Fibroblast of villous mesenchyme (primary cell): ENCODE measurements around the gene ATG4D. TPM values are rescaled to one million over a fixed set of nuclear protein-coding genes. Genes with fewer than 3 reads are reported as not detected.

Source experiments
- DNase-seq: peaks from one replicate; pipeline ENCODE4 v3.0.0-alpha.2; 2010; ENCODE audit warnings: low read depth
- H3K4me3 ChIP-seq: 2 replicates; pipeline ENCODE4 v1.5.1; 2011; ENCODE audit warnings: low read depth, mild to moderate bottlenecking, low read length
- total RNA-seq: library from RNA; depleted of rRNA; stranded (reverse); fragments of >200 nt; gene quantifications from 2 replicates; pipeline ENCODE4 v1.2.3, GENCODE V29; 2012
- TF ChIP-seq, protein P1 (sequence below): IDR thresholded peaks from 2 replicates; pipeline ENCODE4 v1.5.1; 2012; ENCODE audit warnings: low read depth, mild to moderate bottlenecking, low read length; ENCODE audit not compliant: insufficient read depth

Gene ATG4D
- total RNA-seq, 1 donor = 16.0 TPM

DNA sequence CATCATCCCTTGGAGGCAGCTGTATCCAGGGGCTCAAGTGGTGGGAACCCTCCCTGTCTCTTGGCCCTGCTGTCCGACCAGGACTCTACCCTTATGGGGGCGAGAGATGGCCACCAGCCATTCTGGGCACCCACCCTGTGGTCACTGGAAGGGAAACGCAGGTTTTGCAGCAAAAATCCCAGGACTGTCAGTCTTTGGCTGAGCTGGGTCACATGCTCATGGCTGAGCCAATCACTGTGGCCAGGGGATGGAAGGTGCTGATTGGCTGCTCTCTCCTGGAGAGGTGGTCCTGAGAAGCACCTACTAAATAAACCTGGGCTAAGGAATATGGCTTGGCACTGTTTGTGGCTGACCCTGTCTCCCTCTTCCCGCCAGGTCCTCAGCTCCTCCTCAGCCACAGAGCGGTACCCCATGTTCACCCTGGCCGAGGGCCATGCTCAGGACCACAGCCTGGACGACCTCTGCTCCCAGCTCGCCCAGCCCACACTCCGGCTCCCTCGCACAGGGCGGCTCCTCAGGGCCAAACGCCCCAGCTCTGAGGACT, 8.9 kb downstream of the ATG4D start:
- TF ChIP-seq, protein P1, sequence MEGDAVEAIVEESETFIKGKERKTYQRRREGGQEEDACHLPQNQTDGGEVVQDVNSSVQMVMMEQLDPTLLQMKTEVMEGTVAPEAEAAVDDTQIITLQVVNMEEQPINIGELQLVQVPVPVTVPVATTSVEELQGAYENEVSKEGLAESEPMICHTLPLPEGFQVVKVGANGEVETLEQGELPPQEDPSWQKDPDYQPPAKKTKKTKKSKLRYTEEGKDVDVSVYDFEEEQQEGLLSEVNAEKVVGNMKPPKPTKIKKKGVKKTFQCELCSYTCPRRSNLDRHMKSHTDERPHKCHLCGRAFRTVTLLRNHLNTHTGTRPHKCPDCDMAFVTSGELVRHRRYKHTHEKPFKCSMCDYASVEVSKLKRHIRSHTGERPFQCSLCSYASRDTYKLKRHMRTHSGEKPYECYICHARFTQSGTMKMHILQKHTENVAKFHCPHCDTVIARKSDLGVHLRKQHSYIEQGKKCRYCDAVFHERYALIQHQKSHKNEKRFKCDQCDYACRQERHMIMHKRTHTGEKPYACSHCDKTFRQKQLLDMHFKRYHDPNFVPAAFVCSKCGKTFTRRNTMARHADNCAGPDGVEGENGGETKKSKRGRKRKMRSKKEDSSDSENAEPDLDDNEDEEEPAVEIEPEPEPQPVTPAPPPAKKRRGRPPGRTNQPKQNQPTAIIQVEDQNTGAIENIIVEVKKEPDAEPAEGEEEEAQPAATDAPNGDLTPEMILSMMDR = no peak
- no peak for DNase-seq
- no peak overlapping the region for H3K4me3 ChIP-seq

DNA sequence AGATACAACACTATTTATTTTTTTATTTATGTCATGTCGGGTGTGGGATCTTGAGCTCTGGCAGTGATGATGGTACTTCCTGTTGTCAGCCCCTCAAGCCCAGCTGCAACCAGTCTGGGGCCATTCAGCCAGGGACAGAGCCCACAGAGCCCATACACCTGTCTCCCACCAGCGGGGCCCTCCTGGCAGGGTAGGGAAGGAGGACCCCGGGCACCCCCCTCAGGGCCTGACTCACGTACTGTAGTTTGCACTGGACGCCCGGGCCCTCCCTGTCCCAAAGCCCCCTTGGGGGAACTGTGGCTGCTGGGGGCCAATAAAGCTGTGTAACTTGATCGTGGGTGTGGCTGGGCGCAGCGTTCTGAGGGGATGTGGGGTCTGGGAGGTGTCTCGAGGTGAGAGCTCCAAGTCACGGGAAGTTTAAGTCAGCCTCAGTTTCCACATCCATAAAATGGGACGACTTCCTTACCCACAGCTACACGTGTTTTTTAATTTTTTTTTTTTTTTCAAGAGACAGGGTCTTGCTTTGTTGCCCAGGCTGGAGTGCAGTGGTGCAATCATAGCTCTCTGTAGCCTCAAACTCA, 9.5 kb downstream of the ATG4D start:
- TF ChIP-seq, protein P1 = no peak
- H3K4me3 ChIP-seq = no peak overlapping the region

DNA sequence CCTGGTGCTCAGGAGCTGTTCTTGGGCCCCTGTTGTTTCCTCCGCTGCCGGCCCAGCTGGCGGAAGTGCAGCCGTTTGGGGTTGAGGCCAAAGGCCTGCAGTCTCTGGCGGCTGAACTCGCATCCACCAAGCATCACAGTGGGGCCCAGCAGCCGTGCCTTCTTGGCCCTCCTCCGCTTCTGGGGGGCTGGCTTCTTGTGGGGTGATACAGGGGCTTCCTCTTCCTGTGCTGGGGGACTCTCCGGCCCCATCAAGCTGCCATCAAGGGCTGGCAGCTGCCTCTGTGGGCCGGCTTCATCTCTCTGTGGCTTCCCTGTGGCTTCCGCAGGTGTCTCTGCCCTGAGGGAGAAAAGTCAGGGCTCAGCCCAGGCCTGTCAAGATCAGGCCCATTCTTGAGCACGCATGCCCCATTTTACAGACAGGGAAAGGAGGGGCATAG, 10.3 kb downstream of the ATG4D start:
- DNase-seq = no peak
- TF ChIP-seq, protein P1 = no peak

More for the DNA sequence above, 9.5 kb downstream of the ATG4D start:
- DNase-seq = no peak

DNA sequence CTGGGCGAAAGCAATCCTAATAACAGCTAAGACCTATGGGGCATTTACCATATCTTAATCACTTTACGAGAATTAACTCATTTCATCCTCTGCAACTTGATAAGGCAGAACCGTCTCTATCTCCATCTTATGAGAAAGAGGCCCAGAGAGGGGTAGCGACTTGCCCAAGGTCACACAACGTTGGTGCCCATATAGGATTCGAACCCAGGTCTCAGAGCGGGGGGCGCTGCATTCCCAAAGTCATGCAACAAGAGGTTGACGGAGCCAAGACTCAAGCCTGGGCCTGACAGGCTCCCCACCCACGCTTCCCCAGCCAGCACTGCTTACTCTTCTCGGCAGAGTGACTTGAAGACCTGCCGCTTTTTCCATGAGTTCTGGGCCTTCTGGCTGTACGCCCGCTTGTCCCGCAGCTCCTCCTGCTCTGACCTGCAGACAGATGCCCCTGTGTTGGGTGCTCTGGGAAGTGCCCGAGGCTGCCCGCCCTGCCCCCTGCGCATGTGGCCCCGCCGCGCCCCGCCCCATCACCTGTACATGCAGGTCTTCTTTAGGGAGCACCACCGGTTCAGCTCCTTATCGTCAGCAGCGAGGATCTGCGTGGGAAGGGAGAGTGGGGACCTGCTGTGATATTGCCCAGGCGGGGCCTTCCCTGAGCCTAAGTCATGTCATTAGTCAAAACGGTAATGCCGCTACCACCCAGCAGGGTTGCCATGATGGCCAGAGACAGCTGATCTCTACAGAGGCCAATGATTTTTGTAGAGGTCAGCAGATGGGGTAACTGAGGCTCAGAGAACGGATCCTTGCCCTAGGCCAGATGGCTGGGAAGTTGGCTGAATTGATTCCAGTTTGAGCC, 11.3 kb downstream of the ATG4D start:
- TF ChIP-seq, protein P1 = no peak
- DNase-seq = no peak

More for the DNA sequence above, 10.3 kb downstream of the ATG4D start:
- no peak overlapping the region for H3K4me3 ChIP-seq

DNA sequence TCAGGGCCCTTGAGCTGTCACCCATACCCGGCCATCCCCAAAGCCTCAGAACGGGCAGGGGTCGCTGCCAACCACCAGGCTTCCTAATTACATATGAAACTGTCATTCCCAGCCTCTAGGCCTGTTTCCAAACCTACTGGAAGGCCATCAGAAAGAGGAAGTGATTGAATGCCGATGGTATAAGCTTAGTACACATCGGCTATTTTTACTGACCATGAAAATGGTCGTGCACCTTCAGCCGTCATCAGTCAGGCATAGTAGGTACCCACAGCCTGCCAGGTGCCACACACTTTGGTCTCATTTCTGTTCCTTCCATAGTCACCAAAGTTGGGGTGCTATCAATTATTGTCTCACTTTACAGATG, 11.9 kb downstream of the ATG4D start:
- no peak overlapping the region for H3K4me3 ChIP-seq
- DNase-seq = no peak
- TF ChIP-seq, protein P1 = no peak

More for the DNA sequence above, 11.3 kb downstream of the ATG4D start:
- no peak overlapping the region for H3K4me3 ChIP-seq

DNA sequence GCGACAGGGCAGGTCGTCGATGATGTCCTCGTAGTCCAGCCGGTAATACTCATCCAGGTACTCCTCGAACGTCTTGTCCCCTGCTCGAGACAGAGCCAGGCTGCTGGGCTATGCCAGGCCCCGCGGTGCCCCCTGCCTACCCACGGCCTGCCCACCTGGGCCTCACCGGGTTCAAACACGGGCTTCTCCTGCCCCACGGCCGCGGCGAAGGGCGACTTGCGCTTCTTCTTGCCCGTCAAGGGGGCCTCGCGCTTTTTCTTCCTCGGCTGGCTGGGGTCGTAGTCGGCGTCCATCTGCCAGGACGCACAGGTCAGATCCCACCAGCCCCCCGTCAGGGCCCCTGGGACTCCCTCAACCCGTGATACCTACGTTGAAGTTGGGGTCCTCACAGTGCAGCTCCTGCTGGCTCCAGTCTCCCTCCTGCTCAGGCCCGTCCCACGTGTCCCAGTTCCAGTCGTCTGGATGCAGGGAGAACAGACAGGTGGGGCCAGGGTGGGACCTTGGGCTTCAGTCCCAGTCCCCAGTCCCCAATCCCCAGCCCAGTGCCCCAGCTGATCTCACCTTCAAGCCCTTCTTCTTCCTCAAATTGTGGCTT, 14.0 kb downstream of the ATG4D start:
- no peak overlapping the region for H3K4me3 ChIP-seq
- TF ChIP-seq, protein P1 = no peak
- DNase-seq = no peak
